K562 (cell line): ENCODE data around the gene BMP4. TPM values are rescaled to one million over a fixed set of nuclear protein-coding genes. Genes with fewer than 3 reads are reported as not detected.

Source experiments
- ATAC-seq: fragments of 200-7000 bp; cut with Tn5 transposase; 3 replicates; pipeline ENCODE4 v1.9.1; 2020; ENCODE audit warnings: moderate library complexity
- BruUV-seq: library from RNA; stranded (reverse); fragments of 400-500 nt; replicated peaks from 2 replicates; lab custom pipeline; 2021; lab: Mats Ljungman, UMichigan
- CTCF ChIA-PET: fragments of 300-600 bp; formaldehyde crosslinking; extraction: SDS; loops from one replicate; lab custom pipeline; 2021; ENCODE audit warnings: low intra/inter-chr PET ratio; lab: Yijun Ruan, JAX
- POLR2A ChIA-PET: fragments of 300-600, 350-650 bp; sonication (Branson Sonifier 250); formaldehyde crosslinking; extraction: SDS; loops from one replicate; lab custom pipeline; 2021; ENCODE audit warnings: antibody characterized with exemption, inconsistent platforms; lab: Yijun Ruan, JAX
- DNase-seq, 4 experiments: peaks; one replicate each; pipeline versions ENCODE4 v3.0.0 to v3.0.0-alpha.2; 2011 to 2018; ENCODE audit warnings: low spot score in 3 of 4, mixed read lengths in 3 of 4; ENCODE audit errors: extremely low read depth in 1 of 4
- FAIRE-seq: peaks from 2 replicates; lab custom pipeline; 2011; peaks lifted over from hg19 to GRCh38; lab: Jason Lieb, UNC
- H2AFZ ChIP-seq: 2 replicates; pipeline ENCODE4 v1.6.0; 2011; ENCODE audit warnings: low read depth, low read length, control low read depth, inconsistent platforms
- H3K27ac ChIP-seq: fragments of 200-600 bp; 3 replicates; pipeline ENCODE4 v1.8.0; 2011; ENCODE audit warnings: low read depth, mild to moderate bottlenecking, control low read depth, inconsistent platforms, low read length, moderate library complexity, mixed read lengths; ENCODE audit errors: extremely low read depth
- H3K27me3 ChIP-seq, 2 experiments: fragments of 300-600 bp in 1 of 2; 2 replicates in 1 of 2; 3 replicates in 1 of 2; pipeline versions ENCODE4 v1.6.0 to v1.8.0; 2011; ENCODE audit warnings: inconsistent platforms in 2 of 2, low read length in 2 of 2, mild to moderate bottlenecking in 1 of 2, mixed read lengths in 1 of 2, moderate library complexity in 1 of 2; ENCODE audit not compliant: control insufficient read depth in 2 of 2, insufficient read depth in 2 of 2
- H3K36me3 ChIP-seq: fragments of 300-600 bp; 3 replicates; pipeline ENCODE4 v1.8.0; 2011; ENCODE audit warnings: mild to moderate bottlenecking, low read length, inconsistent platforms; ENCODE audit not compliant: control insufficient read depth, insufficient read depth
- H3K4me1 ChIP-seq, 2 experiments: fragments of 200-600 bp in 1 of 2; replicated peaks in 1 of 2; 2 replicates in 1 of 2; 3 replicates in 1 of 2; pipeline versions ENCODE4 v1.5.1 to v1.8.0; 2011; ENCODE audit warnings: inconsistent platforms in 2 of 2, low read length in 2 of 2, mild to moderate bottlenecking in 1 of 2, mixed read lengths in 1 of 2, moderate library complexity in 1 of 2; ENCODE audit not compliant: control insufficient read depth in 2 of 2, insufficient read depth in 2 of 2
- H3K4me2 ChIP-seq: 2 replicates; pipeline ENCODE4 v1.6.1; 2011; ENCODE audit warnings: low read length, control low read depth, inconsistent platforms, mixed read lengths; ENCODE audit not compliant: insufficient read depth
- H3K4me3 ChIP-seq: fragments of 200-600 bp; sonication (generic), shearing (Covaris generic); 2 replicates; pipeline ENCODE4 v1.5.1; 2016; ENCODE audit warnings: control low read depth, inconsistent platforms
- H3K79me2 ChIP-seq: fragments of 200-600 bp; 3 replicates; pipeline ENCODE4 v1.8.0; 2011; ENCODE audit warnings: low read length, inconsistent platforms; ENCODE audit not compliant: control insufficient read depth, insufficient read depth
- H3K9ac ChIP-seq, 2 experiments: 2 replicates each; pipeline versions ENCODE4 v1.6.0 to v1.6.1; 2011; ENCODE audit warnings: low read depth in 2 of 2, low read length in 2 of 2, control low read depth in 1 of 2, inconsistent platforms in 1 of 2, mild to moderate bottlenecking in 1 of 2, mixed read lengths in 1 of 2; ENCODE audit not compliant: insufficient read depth in 1 of 2
- H3K9me1 ChIP-seq: one replicate; pipeline ENCODE4 v1.6.0; 2011; ENCODE audit warnings: inconsistent platforms, mild to moderate bottlenecking, low read length, moderate library complexity; ENCODE audit not compliant: control insufficient read depth, insufficient read depth
- H3K9me3 ChIP-seq: replicated peaks from 2 replicates; pipeline ENCODE4 v1.5.1; 2011; ENCODE audit warnings: low read depth, low read length, inconsistent platforms; ENCODE audit not compliant: control insufficient read depth, insufficient read depth
- H4K20me1 ChIP-seq: replicated peaks from 2 replicates; pipeline ENCODE4 v1.6.1; 2011; ENCODE audit warnings: low read length, inconsistent platforms, mixed read lengths; ENCODE audit not compliant: control insufficient read depth, insufficient read depth
- E2F4 ChIP-seq: sonication (generic); formaldehyde crosslinking; IDR thresholded peaks from 2 replicates; pipeline ENCODE4 v1.8.0; 2022; ENCODE audit warnings: mild to moderate bottlenecking, low read depth, missing genetic modification reagents
- HSF4 ChIP-seq: fragments of 250-450 bp; sonication (Bioruptor Pico); IDR thresholded peaks from 2 replicates; pipeline ENCODE4 v2.1.2; 2022; ENCODE audit warnings: mild to moderate bottlenecking, moderate library complexity, borderline replicate concordance
- ID3 ChIP-seq, 2 experiments: fragments of 250-450 bp in 1 of 2; fragments of 450-650 bp in 1 of 2; sonication (Bioruptor Pico) in 1 of 2; IDR thresholded peaks; 2 replicates each; pipeline versions ENCODE4 v1.6.1 to v1.8.0; 2016 to 2021; ENCODE audit warnings: mild to moderate bottlenecking in 2 of 2, moderate library complexity in 2 of 2, missing compliant biosample characterization in 1 of 2, missing genetic modification characterization in 1 of 2
- KDM4B ChIP-seq, 2 experiments: fragments of 450-650 bp in 1 of 2; sonication (generic) in 1 of 2; IDR thresholded peaks; 2 replicates each; pipeline ENCODE4 v1.6.1; 2016 to 2017; ENCODE audit warnings: borderline replicate concordance in 2 of 2, antibody characterized with exemption in 1 of 2, low read depth in 1 of 2, mild to moderate bottlenecking in 1 of 2
- MED1 ChIP-seq: sonication (generic); formaldehyde crosslinking; IDR thresholded peaks from 2 replicates; pipeline ENCODE4 v1.8.1; 2023; ENCODE audit warnings: missing genetic modification reagents, borderline replicate concordance
- MYC ChIP-seq, 2 experiments: fragments of 250-450 bp in 1 of 2; sonication (Bioruptor Pico) in 1 of 2; IDR thresholded peaks; 2 replicates each; pipeline versions ENCODE4 v1.5.1 to v1.6.1; 2012 to 2021; ENCODE audit warnings: low read depth in 2 of 2, borderline replicate concordance in 1 of 2, improper control_type of control experiment in 1 of 2, low read length in 1 of 2, mild to moderate bottlenecking in 1 of 2, moderate library complexity in 1 of 2
- NUFIP1 ChIP-seq: fragments of 450-650 bp; IDR thresholded peaks from 2 replicates; pipeline ENCODE4 v1.6.1; 2018; ENCODE audit not compliant: partially characterized antibody
- PTBP1 ChIP-seq: fragments of 200-400 bp; formaldehyde crosslinking; IDR thresholded peaks from 2 replicates; pipeline ENCODE4 v1.6.1; 2017; ENCODE audit warnings: low read depth, low read length
- RNF2 ChIP-seq: sonication (generic); IDR thresholded peaks from 2 replicates; pipeline ENCODE4 v1.6.1; 2016
- SIX5 ChIP-seq, 2 experiments: IDR thresholded peaks; 2 replicates each; pipeline ENCODE4 v1.6.1; 2011; ENCODE audit warnings: low read length in 2 of 2, borderline replicate concordance in 1 of 2, low read depth in 1 of 2, mild to moderate bottlenecking in 1 of 2, moderate library complexity in 1 of 2; ENCODE audit not compliant: insufficient read depth in 1 of 2
- USF2 ChIP-seq: sonication (generic); formaldehyde crosslinking; IDR thresholded peaks from 2 replicates; pipeline ENCODE4 v1.5.0; 2020; ENCODE audit warnings: missing genetic modification reagents
- ZHX1 ChIP-seq: fragments of 150-350 bp; conservative IDR thresholded peaks from 2 replicates; pipeline ENCODE4 v1.6.1; 2014; ENCODE audit warnings: low read length
- WGBS: fragments of 100-300 bp; shearing (Covaris generic); methylation state at CpG from one replicate; pipeline ENCODE4 v1.1.6; 2016; ENCODE audit warnings: low coverage, mixed read lengths; ENCODE audit not compliant: insufficient coverage; ENCODE audit errors: missing lambda C conversion rate; 5-methylcytosine and 5-hydroxymethylcytosine counted together
- in situ Hi-C: fragments of 300-500 bp; cut with MboI; formaldehyde crosslinking; loops from 4 replicates; pipeline ENCODE4 v1.15.0; 2018; ENCODE audit warnings: inconsistent platforms, mixed read lengths
- intact Hi-C: fragments of 100-400 bp; cut with micrococcal nuclease; formaldehyde crosslinking; loops from 2 replicates; pipeline ENCODE4 v1.14.2; 2022
- polyA plus RNA-seq, 8 experiments: library from polyadenylated mRNA; depleted of rRNA in 4 of 8; stranded (reverse) in 5 of 8; unstranded in 3 of 8; fragments of >200 nt; fragmentation: Nextera tagmentation in 2 of 8; fragmentation: Illumina TruSeq in 1 of 8; extraction: Ambion mirVana in 2 of 8; extraction: Trizol in 1 of 8; gene quantifications; 2 replicates each; pipeline versions ENCODE4 v1.2.1 to v1.2.3, GENCODE V29; 2011 to 2014; ENCODE audit warnings: inconsistent platforms in 1 of 8, missing spikeins in 1 of 8
- total RNA-seq, 7 experiments: library from RNA; depleted of rRNA in 6 of 7; stranded (reverse); fragments of >200 nt in 6 of 7; fragmentation: Illumina TruSeq in 2 of 7; extraction: Trizol in 2 of 7; gene quantifications; 2 replicates each; pipeline versions ENCODE4 v1.2.1 to v1.2.3, GENCODE V29; 2011 to 2021; ENCODE audit warnings: low replicate concordance in 1 of 7

Gene BMP4
- total and polyA plus RNA-seq, 9 of the 15 experiments (the other 6 are each of a cell fraction or from before 2014, with no cell fraction given): not detected

DNA sequence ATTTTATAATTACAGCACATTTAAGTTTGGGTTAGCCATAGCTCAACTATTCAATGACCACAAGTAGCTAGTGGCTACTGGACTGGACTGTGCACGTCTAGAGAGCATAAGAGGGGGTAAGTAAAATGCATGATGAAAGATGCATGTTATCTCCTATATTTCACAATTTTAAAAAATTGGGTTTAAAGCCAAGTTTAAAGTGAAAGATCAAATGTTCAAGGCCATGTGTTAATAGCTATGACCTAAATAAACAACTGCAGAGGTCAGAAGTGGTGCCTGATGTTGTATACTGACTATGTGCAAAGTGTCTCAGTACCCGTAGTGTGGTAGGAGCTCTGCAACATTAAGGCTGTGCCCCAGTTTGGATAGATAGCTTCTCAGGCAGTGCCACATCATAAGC is 48.2 kb downstream of the BMP4 start (continued):
- TF ChIP-seq ID3 (CRISPR knock-in tag; IDR thresholded peaks at IDR 0.05) (no peak), ID3 (tag; IDR thresholded peaks at IDR 0.05) (no peak)

DNA sequence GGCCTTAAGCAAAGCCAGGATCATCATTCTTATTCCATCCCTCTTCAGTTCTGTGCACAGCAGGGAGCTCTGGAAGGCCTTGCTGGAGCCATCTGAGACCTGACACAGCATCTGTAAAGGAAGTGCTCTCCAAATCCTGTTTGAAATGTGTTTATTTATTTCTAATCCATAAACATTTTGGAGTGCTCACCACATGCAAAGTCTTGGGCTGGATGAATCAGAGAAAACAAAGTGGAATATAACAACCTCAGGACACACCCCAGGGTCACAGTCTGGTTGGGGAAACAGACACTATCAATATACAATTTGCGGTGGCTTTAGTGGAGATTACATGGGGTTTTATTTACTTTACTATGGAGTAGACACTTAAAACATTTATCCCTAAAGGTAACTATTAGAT is 54.3 kb downstream of the BMP4 start:
- in situ Hi-C loops: no loop called here
- FAIRE-seq (no peak), ATAC-seq (no peak), DNase-seq (no peak)
- Histone ChIP-seq H3K9ac (no peak overlapping the region), H3K9me1 (no peaks in the 10 kb centered on the region), H3K36me3 (no peaks in the 10 kb centered on the region), H3K9me3 (no peaks in the 10 kb centered on the region), H2AFZ (no peak overlapping the region), H3K27me3 (no peaks in the 10 kb centered on the region), H4K20me1 (no peaks in the 10 kb centered on the region), H3K4me1 (no peaks in the 10 kb centered on the region), H3K4me2 (no peak overlapping the region), H3K27ac (no peak overlapping the region), H3K79me2 (no peaks in the 10 kb centered on the region), H3K4me3 (no peak overlapping the region)
- CTCF ChIA-PET: no interaction called here
- no TSS peak for BruUV-seq
- intact Hi-C loops: no loop called here
- TF ChIP-seq MED1 (CRISPR knock-in tag): no peak
- TF ChIP-seq NUFIP1: no peak
- TF ChIP-seq E2F4 (CRISPR knock-in tag): no peak
- no peak for TF ChIP-seq HSF4
- TF ChIP-seq RNF2: no peak
- TF ChIP-seq MYC (IDR thresholded peaks at IDR 0.05; ENCODE audit: low read depth, low read length): no peak
- no peak for TF ChIP-seq MYC (CRISPR knock-in tag; IDR thresholded peaks at IDR 0.05; ENCODE audit: borderline replicate concordance, low read depth)
- TF ChIP-seq KDM4B (IDR thresholded peaks at IDR 0.05; ENCODE audit: borderline replicate concordance in 2 of 2, low read depth in 1 of 2): no peak
- no peak for TF ChIP-seq USF2
- TF ChIP-seq PTBP1: no peak
- no peak for TF ChIP-seq SIX5 (IDR thresholded peaks at IDR 0.05; ENCODE audit: borderline replicate concordance in 1 of 2, insufficient read depth in 1 of 2, low read depth in 1 of 2, low read length in 2 of 2)
- no peak for TF ChIP-seq ZHX1
- POLR2A ChIA-PET: no interaction called here
- WGBS: 22% methylated on average over 1 of the region's 1 CpG
